AG09309 (cell line): ENCODE results near the gene SLC35F3.

Experiments used
- DNase-seq: peaks from one replicate; pipeline ENCODE4 v3.0.0-alpha.2; 2010; ENCODE audit warnings: low read depth
- H3K4me3 ChIP-seq: 2 replicates; pipeline ENCODE4 v1.5.1; 2011; ENCODE audit warnings: mild to moderate bottlenecking, low read depth, low read length, moderate library complexity; ENCODE audit not compliant: control insufficient read depth
- CTCF ChIP-seq: IDR thresholded peaks from 2 replicates; pipeline ENCODE4 v1.5.1; 2011; ENCODE audit warnings: mild to moderate bottlenecking, low read depth, low read length, inconsistent platforms; ENCODE audit not compliant: insufficient read depth, control insufficient read depth; ENCODE audit errors: missing control alignments

Gene SLC35F3

GRCh38 chr1:234309243-234309597, 404.7 kb downstream of the SLC35F3 start:
- DNase-seq: no peak
- TF ChIP-seq CTCF: no peak
- H3K4me3 ChIP-seq: no peak overlapping the region

DNA sequence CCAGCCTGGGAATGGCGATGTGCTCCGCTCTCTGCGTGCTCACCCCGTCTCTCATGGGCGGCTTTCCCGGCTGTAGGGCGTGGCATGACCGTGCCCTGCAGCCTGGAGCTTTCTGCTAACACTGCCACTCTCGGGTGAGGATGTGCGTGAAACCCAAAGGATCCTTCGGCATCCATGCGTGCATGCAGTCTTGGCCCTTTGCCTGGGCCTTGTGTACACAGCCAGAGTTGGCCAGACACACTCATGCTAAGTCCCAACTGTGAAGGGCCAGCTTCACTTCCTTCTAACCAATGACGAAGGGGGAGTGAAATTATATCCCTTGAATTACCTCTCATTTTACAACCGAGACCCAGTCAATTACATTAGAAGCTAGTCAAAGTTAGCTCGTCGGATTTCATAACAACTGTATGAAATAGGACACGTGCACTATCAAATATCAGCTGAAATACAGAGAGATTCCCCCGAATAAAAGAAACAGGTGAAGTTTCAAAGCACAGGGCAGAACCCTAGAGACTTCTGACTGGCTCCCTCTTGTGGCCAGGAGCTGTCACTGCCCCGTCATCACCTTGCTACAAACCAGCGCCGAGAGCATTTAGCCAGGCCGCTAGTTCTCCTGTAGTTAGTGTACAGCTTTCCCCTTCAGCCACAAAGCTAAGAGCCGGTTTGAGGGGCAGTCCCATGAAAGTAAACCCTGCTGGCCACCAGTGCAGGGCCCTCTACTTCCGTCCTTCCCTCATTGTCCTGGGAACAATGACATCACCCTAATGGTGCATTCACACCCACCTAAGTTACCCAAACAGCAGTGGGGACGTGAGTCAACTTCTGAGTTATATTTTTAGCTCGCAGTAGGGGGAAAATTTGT, 405.4 kb downstream of the SLC35F3 start:
- DNase-seq: no peak

DNA sequence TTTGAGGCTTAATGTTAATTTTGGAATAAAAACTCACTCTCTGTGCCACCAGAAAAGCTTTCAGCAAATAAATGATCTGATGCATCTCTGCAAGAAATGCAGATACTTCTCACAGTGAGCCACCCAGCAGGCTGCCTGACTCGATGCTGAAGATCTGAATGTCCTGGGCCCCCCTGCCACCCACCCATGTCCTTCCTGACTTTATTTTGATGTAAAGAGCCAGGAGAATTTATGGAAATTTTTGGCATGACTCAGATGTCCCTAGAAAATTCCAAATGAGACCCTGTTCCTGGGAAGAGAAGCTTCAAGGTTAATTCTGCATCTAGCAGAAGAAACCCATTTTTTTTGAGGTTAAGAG, 406.0 kb downstream of the SLC35F3 start:
- DNase-seq: no peak
- no peak overlapping the region for H3K4me3 ChIP-seq
- TF ChIP-seq CTCF: no peak

More for the DNA sequence above, 405.4 kb downstream of the SLC35F3 start:
- peak overlapping the region; percentile 13; the same call in 1 of the 2 replicates for H3K4me3 ChIP-seq
- TF ChIP-seq CTCF: peak; percentile 94

GRCh38 chr1:234311414-234311813, 406.9 kb downstream of the SLC35F3 start:
- TF ChIP-seq CTCF: no peak
- no peak for DNase-seq
- no peak overlapping the region for H3K4me3 ChIP-seq

DNA sequence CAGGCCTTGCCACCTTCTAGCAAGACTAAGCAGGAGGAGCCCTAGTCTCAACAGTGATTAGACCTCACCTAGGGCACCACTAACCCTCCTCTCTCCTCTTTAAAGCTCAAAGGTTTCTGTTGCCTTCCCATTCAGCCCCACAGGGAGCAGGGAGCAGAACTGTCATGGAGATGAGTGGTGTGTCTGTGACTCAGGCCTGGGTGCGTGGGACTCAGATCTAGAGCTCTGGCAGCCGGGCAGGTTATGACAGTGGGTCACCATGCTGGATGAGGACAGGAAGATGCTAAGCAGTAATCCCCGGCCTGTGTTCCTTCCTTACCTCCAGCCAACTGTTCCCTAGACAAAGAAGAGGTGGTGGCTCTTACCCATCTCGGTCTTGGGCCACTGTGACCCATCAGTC, 408.7 kb downstream of the SLC35F3 start:
- no peak for DNase-seq
- TF ChIP-seq CTCF: no peak
- no peak overlapping the region for H3K4me3 ChIP-seq

DNA sequence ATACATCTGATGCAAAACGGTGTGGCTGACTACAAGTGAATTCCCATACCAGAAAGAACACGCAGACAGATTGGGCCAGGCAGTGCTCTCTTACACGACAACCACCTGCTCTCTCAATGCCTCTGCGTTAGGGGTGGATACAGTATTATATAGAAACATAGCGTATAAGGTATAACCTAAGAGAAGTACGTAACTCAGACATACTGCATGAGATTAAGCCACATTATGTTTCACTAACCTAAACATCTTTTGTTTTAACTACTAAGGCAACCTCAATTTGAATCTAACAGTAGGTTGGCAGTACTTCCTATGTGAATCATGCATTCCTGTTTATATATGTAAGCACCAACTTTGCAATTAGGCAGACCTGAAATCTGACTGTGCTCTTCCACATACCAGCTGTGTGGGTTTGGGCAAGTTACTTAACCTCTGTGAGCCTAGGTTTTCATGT, 410.6 kb downstream of the SLC35F3 start:
- H3K4me3 ChIP-seq: no peak overlapping the region
- TF ChIP-seq CTCF: no peak
- no peak for DNase-seq
